ENCODE measurements around the gene TTYH1.

DNA sequence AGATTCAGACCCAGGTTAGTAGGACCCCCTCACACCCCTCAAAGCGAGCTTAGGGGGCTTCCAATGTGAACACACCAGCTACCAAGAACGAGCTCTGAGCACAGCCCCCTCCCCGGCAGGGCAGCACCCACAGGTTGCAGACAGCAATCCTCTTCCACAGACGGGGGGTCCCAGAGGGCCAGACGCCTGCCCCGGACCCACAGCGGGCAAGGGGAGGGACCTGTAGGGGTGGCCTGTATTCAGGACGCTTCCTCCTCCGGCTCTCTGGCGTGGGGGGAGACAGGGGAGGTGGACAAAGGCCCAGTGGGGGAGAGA lies 4.8 kb downstream of the TTYH1 start:
- TF ChIP-seq POLR2AphosphoS5 (IDR thresholded peaks at IDR 0.05; ENCODE audit: borderline replicate concordance, low read depth, low read length) (no peak), EZH2 (IDR thresholded peaks at IDR 0.05) (no peak)
